ENCODE measurements around the gene MEN1.

DNA sequence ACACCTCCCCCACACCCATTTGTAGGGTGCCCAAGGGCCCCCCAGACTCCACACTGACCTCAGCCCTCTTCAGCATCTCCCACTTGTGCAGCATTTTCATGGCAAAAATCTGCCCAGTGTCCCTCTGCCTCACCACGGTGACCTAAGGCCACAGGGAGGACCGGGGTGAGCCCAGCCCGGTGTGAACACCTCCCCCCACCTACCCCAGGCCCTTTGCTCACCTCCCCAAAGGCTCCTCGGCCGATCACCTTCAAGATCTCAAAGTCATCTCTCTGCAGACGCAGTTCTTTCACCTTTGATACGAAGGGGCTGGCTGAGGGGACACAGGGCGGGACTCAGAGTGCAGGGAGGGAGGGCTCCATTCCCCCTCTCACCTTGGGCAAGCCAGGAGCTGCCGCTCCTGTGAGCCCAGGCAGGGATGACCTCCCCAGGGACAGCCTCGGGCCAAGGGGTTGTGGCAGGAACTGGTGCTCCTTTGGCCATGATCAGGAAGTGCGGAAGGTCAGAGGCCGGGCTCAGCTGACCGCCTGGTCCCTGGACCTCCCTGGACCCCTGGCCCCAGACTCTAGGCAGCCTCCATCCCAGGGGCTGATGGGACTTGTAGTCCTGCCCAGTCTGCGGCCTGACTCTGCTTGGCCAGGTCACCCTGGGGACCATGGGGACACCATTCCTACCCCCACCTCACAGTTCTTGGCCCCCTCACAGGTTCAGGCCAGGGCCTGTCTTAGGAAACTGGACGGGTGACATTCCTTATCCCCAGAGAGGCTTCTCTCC lies 31.4 kb upstream of the MEN1 start:
- TF ChIP-seq, protein P1, sequence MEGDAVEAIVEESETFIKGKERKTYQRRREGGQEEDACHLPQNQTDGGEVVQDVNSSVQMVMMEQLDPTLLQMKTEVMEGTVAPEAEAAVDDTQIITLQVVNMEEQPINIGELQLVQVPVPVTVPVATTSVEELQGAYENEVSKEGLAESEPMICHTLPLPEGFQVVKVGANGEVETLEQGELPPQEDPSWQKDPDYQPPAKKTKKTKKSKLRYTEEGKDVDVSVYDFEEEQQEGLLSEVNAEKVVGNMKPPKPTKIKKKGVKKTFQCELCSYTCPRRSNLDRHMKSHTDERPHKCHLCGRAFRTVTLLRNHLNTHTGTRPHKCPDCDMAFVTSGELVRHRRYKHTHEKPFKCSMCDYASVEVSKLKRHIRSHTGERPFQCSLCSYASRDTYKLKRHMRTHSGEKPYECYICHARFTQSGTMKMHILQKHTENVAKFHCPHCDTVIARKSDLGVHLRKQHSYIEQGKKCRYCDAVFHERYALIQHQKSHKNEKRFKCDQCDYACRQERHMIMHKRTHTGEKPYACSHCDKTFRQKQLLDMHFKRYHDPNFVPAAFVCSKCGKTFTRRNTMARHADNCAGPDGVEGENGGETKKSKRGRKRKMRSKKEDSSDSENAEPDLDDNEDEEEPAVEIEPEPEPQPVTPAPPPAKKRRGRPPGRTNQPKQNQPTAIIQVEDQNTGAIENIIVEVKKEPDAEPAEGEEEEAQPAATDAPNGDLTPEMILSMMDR (IDR thresholded peaks at IDR 0.05) = no peak
- TF ChIP-seq POLR2A (IDR thresholded peaks at IDR 0.05) = no peak
